ENCODE data around the gene PTPRN2. TPM values are rescaled to one million over a fixed set of nuclear protein-coding genes. Genes with fewer than 3 reads are reported as not detected.

The PTPRN2 gene
- total and polyA plus RNA-seq, 2 of the 8 experiments (the other 6 are each of a cell fraction or from before 2014, with no cell fraction given), result 2.6 to 4.5 TPM

GRCh38 chr7:158401295-158401694, 186.3 kb downstream of the PTPRN2 start (continued):
- TF ChIP-seq CHD7 (IDR thresholded peaks at IDR 0.05; ENCODE audit: insufficient replicate concordance, low read length) (no peak), GABPA (IDR thresholded peaks at IDR 0.05; ENCODE audit: borderline replicate concordance, insufficient read depth, low read length) (no peak), ATF3 (IDR thresholded peaks at IDR 0.05; ENCODE audit: insufficient read depth, low read depth, low read length) (no peak), EZH2 (IDR thresholded peaks at IDR 0.05; ENCODE audit: low read depth, low read length, severe bottlenecking) (no peak), EP300 (IDR thresholded peaks at IDR 0.05; ENCODE audit: borderline replicate concordance in 1 of 2, low read depth in 2 of 2, low read length in 2 of 2) (no peak)

All from H1 (cell line).